Thyroid gland (tissue), 4 donors: ENCODE results near the gene METTL18. TPM values are rescaled to one million over a fixed set of nuclear protein-coding genes. Genes with fewer than 3 reads are reported as not detected.

Source experiments
- DNase-seq, 2 donors: peaks; one replicate each; pipeline ENCODE4 v3.0.0-alpha.2; 2019
- H3K27ac ChIP-seq, 3 donors: fragments of 200-600 bp; sonication (generic); 1 replicate in 2 of 3; 2 replicates in 1 of 3; pipeline ENCODE4 v1.5.1; 2016 to 2019; ENCODE audit warnings: mild to moderate bottlenecking in 1 of 3, moderate library complexity in 1 of 3
- H3K27me3 ChIP-seq: fragments of 200-600 bp; sonication (generic); one replicate; pipeline ENCODE4 v1.5.1; 2019
- H3K36me3 ChIP-seq, 2 donors: fragments of 200-600 bp; sonication (generic); one replicate each; pipeline ENCODE4 v1.5.1; 2016 to 2019
- H3K4me1 ChIP-seq, 2 donors: fragments of 200-600 bp; sonication (generic); one replicate each; pipeline ENCODE4 v1.5.1; 2017 to 2019
- H3K4me3 ChIP-seq, 3 donors: fragments of 200-600 bp; sonication (generic); replicated peaks in 1 of 3; 1 replicate in 2 of 3; 2 replicates in 1 of 3; pipeline ENCODE4 v1.5.1; 2016; ENCODE audit warnings: mild to moderate bottlenecking in 1 of 3
- H3K9me3 ChIP-seq: fragments of 200-600 bp; sonication (generic); one replicate; pipeline ENCODE4 v1.5.1; 2017
- POLR2A ChIP-seq, 2 donors: fragments of 450-650 bp; IDR thresholded peaks; one replicate each; pipeline ENCODE4 v1.6.1; 2017; ENCODE audit warnings: antibody characterized with exemption in 2 of 2, mild to moderate bottlenecking in 2 of 2, moderate library complexity in 1 of 2
- WGBS, 2 donors: methylation state at CpG; one replicate each; pipeline ENCODE4 v1.1.5; 2017; 5-methylcytosine and 5-hydroxymethylcytosine counted together
- intact Hi-C: fragments of 100-400 bp; cut with DNase I; formaldehyde crosslinking; loops from one replicate; pipeline ENCODE4 v1.15.1; 2023
- total RNA-seq, 4 donors: library from RNA; depleted of rRNA; stranded (reverse); fragments of >200 nt; gene quantifications; one replicate each; pipeline ENCODE4 v1.2.3, GENCODE V29; 2016
- TF ChIP-seq, protein P1 (sequence below), 6 experiments: fragments of 200-600 bp in 3 of 6; fragments of 450-650 bp in 3 of 6; sonication (generic) in 3 of 6; IDR thresholded peaks; one replicate each; pipeline ENCODE4 v1.5.1; 2016 to 2019; ENCODE audit warnings: antibody characterized with exemption in 6 of 6, mild to moderate bottlenecking in 2 of 6, inconsistent platforms in 1 of 6, moderate library complexity in 1 of 6

The METTL18 gene
- total RNA-seq, 4 donors from 2014 or later = 9.6 to 13.6 (median 11.4) TPM

DNA sequence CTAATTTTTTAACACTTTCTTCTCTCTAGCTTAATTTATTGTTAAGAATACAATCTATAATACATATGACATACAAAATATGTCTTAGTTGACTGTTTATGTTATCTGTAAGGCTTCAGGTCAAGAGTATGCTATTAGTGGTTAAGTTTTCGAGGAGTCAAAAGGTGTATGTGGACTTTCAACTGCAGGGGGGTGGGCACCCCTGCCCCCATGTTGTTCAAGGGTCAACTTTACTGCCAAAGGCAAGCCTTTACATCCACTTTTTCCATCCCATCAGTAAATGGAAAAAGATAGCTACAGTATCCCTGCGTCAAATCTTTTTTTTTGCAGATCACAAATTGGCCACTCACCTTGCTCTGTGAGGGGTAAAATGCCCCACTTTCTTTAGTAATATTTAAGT is 6.3 kb downstream of the METTL18 start:
- Histone ChIP-seq H3K27me3 (no peaks in the 10 kb centered on the region), H3K4me1 (peaks cover 0 to under 1% of the 10 kb centered on the region in 2 donors), H3K4me3 (no peak overlapping the region), H3K27ac (no peak overlapping the region), H3K9me3 (no peaks in the 10 kb centered on the region), H3K36me3 (no peaks in the 10 kb centered on the region)
- WGBS, 2 donors = 92% methylated on average over 2 of the region's 2 CpGs
- no peak for DNase-seq
- intact Hi-C loops = no loop called here
- TF ChIP-seq, protein P1, sequence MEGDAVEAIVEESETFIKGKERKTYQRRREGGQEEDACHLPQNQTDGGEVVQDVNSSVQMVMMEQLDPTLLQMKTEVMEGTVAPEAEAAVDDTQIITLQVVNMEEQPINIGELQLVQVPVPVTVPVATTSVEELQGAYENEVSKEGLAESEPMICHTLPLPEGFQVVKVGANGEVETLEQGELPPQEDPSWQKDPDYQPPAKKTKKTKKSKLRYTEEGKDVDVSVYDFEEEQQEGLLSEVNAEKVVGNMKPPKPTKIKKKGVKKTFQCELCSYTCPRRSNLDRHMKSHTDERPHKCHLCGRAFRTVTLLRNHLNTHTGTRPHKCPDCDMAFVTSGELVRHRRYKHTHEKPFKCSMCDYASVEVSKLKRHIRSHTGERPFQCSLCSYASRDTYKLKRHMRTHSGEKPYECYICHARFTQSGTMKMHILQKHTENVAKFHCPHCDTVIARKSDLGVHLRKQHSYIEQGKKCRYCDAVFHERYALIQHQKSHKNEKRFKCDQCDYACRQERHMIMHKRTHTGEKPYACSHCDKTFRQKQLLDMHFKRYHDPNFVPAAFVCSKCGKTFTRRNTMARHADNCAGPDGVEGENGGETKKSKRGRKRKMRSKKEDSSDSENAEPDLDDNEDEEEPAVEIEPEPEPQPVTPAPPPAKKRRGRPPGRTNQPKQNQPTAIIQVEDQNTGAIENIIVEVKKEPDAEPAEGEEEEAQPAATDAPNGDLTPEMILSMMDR (IDR thresholded peaks at IDR 0.05) = no peak
- no peak for TF ChIP-seq POLR2A (IDR thresholded peaks at IDR 0.05)

DNA sequence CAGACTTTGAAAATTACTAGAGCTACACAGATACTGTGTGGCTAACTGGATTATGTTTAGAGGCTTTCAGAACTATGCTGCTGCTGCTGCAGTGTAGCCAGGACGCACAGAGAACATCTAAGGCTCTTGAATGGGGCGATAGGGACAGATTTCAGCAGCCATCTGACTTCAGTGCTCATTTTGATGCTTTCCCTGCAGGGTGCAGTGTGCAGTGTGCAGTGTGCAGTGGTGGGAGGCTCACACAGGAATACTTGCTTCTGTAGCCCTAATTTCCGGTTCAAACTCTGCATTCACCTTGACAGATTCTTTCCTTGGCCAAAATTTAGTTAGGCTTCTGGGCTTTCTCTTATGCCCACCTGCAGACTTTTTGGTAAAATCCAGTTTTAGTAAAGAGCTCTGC is 7.7 kb downstream of the METTL18 start:
- Histone ChIP-seq H3K27ac (no peak overlapping the region), H3K9me3 (no peaks in the 10 kb centered on the region), H3K4me3 (no peak overlapping the region), H3K4me1 (no peaks in the 10 kb centered on the region), H3K36me3 (no peaks in the 10 kb centered on the region), H3K27me3 (no peaks in the 10 kb centered on the region)
- no peak for DNase-seq
- TF ChIP-seq, protein P1 (IDR thresholded peaks at IDR 0.05) = no peak
- TF ChIP-seq POLR2A (IDR thresholded peaks at IDR 0.05) = no peak
- 61 to 80% methylated on average over 3 of the region's 3 CpGs for WGBS, 2 donors
- intact Hi-C loops = no loop called here

DNA sequence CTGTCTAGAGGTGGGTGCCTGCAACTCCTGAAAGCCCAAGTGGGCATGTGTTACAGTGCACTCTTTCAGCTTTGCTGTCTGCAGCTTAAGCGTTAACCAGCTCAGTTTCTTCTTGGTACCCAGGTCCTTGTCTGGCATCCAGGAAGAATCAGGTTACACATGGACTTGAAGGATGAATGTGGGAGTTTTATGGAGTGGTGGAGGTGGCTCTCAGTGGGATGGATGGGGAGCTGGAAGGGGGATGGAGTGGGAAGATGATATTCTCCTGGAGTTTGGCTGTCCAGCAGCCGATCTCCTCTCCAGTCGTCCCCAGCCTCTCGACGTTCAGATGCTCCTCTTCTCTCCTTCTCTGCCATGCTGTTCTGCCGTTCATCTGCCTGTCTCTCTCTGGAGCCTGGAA is 9.4 kb downstream of the METTL18 start:
- TF ChIP-seq POLR2A (IDR thresholded peaks at IDR 0.05) = no peak
- TF ChIP-seq, protein P1 (IDR thresholded peaks at IDR 0.05) = no peak
- Histone ChIP-seq H3K4me1 (peaks cover 0 to 4% of the 10 kb centered on the region in 2 donors), H3K27me3 (no peaks in the 10 kb centered on the region), H3K9me3 (no peaks in the 10 kb centered on the region), H3K27ac (no peak overlapping the region), H3K4me3 (no peak overlapping the region), H3K36me3 (no peaks in the 10 kb centered on the region)
- 81 to 92% methylated on average over 6 of the region's 6 CpGs for WGBS, 2 donors
- intact Hi-C loops = no loop called here
- no peak for DNase-seq

DNA sequence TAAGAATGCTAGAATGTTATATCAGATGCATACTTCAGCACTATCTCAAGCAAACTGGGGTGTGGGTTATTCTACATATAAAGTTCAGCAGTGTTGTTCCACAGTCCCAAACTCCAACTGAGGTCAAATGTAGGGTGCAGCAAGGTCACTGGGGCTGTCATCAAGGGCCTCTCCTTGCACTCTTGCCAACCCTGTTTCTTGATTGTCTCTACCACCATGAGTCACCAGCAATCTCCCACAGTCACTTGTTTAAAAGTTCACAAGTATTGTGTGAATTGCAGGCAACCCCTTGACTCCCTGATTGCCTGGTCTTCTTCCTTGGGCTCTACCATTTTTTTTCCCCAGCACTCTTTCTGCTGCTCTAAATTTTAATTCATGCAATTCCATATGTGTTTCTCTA is 10.6 kb downstream of the METTL18 start:
- Histone ChIP-seq H3K9me3 (no peaks in the 10 kb centered on the region), H3K27ac (no peak overlapping the region), H3K4me3 (no peak overlapping the region), H3K27me3 (no peaks in the 10 kb centered on the region), H3K36me3 (no peaks in the 10 kb centered on the region), H3K4me1 (peaks cover 0 to 9% of the 10 kb centered on the region in 2 donors)
- intact Hi-C loops = no loop called here
- no peak for DNase-seq
- TF ChIP-seq, protein P1 (IDR thresholded peaks at IDR 0.05) = no peak
- no peak for TF ChIP-seq POLR2A (IDR thresholded peaks at IDR 0.05)

DNA sequence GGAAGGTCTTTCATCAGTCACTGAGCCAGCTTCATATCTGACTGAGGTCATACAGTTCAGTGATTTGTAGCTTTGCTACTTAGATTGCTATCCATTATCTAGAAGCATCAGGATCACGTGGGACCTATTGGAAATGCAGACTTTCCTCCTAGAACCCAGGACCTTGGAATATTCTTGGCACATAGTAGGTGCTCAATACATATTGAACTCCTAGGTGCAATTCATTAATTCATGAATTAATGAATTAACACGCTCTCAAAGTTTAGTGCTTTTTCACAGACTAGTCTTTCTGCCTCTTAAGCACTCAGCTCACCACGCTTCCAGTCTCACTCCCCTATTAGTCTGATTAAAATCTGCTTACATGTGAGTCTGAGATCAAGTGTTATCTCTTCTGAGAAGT is 12.1 kb downstream of the METTL18 start:
- H3K27me3 ChIP-seq = no peaks in the 10 kb centered on the region
- H3K4me1 ChIP-seq = peaks cover 0 to 9% of the 10 kb centered on the region in 2 donors
- no peaks in the 10 kb centered on the region for H3K9me3 ChIP-seq
- H3K27ac ChIP-seq = no peak overlapping the region
- 60 to 78% methylated on average over 3 of the region's 3 CpGs for WGBS, 2 donors
- H3K36me3 ChIP-seq = no peaks in the 10 kb centered on the region
- H3K4me3 ChIP-seq = no peak overlapping the region
- DNase-seq = no peak
- TF ChIP-seq, protein P1 (IDR thresholded peaks at IDR 0.05) = no peak
- no peak for TF ChIP-seq POLR2A (IDR thresholded peaks at IDR 0.05)
- intact Hi-C loops = no loop called here
